ENCODE data around the gene CUL2.
"Not testable (repeated sequence)": the region's sequence is repeated elsewhere in the genome, so short reads cannot be mapped to it uniquely, and the experiment has no call there.

GRCh38 chr10:34973121-34973520 is 117.0 kb downstream of the CUL2 start:
- TF ChIP-seq ZNF274 (IDR thresholded peaks at IDR 0.05; ENCODE audit: low read length); ZNF274 (tag by site-specific recombination; IDR thresholded peaks at IDR 0.05; ENCODE audit: borderline replicate concordance); ZNF660 (tag by site-specific recombination; IDR thresholded peaks at IDR 0.05); ZNF561 (tag by site-specific recombination; IDR thresholded peaks at IDR 0.05; ENCODE audit: borderline replicate concordance); ZNF529 (tag by site-specific recombination; IDR thresholded peaks at IDR 0.05; ENCODE audit: insufficient replicate concordance); ZNF785 (tag by site-specific recombination; IDR thresholded peaks at IDR 0.05); MYNN (tag by site-specific recombination; IDR thresholded peaks at IDR 0.05; ENCODE audit: borderline replicate concordance); TCF7L2 (IDR thresholded peaks at IDR 0.05; ENCODE audit: borderline replicate concordance, low read depth, low read length); ZNF362 (tag by site-specific recombination; IDR thresholded peaks at IDR 0.05); ZNF146 (tag by site-specific recombination; IDR thresholded peaks at IDR 0.05); YY1 (tag by site-specific recombination; IDR thresholded peaks at IDR 0.05): not testable (repeated sequence)
- TF ChIP-seq, protein P1, sequence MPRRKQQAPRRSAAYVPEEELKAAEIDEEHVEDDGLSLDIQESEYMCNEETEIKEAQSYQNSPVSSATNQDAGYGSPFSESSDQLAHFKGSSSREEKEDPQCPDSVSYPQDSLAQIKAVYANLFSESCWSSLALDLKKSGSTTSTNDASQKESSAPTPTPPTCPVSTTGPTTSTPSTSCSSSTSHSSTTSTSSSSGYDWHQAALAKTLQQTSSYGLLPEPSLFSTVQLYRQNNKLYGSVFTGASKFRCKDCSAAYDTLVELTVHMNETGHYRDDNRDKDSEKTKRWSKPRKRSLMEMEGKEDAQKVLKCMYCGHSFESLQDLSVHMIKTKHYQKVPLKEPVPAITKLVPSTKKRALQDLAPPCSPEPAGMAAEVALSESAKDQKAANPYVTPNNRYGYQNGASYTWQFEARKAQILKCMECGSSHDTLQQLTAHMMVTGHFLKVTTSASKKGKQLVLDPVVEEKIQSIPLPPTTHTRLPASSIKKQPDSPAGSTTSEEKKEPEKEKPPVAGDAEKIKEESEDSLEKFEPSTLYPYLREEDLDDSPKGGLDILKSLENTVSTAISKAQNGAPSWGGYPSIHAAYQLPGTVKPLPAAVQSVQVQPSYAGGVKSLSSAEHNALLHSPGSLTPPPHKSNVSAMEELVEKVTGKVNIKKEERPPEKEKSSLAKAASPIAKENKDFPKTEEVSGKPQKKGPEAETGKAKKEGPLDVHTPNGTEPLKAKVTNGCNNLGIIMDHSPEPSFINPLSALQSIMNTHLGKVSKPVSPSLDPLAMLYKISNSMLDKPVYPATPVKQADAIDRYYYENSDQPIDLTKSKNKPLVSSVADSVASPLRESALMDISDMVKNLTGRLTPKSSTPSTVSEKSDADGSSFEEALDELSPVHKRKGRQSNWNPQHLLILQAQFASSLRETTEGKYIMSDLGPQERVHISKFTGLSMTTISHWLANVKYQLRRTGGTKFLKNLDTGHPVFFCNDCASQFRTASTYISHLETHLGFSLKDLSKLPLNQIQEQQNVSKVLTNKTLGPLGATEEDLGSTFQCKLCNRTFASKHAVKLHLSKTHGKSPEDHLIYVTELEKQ (tag by site-specific recombination; IDR thresholded peaks at IDR 0.05; ENCODE audit: borderline replicate concordance) = not testable (repeated sequence)
- TF ChIP-seq, protein P2, sequence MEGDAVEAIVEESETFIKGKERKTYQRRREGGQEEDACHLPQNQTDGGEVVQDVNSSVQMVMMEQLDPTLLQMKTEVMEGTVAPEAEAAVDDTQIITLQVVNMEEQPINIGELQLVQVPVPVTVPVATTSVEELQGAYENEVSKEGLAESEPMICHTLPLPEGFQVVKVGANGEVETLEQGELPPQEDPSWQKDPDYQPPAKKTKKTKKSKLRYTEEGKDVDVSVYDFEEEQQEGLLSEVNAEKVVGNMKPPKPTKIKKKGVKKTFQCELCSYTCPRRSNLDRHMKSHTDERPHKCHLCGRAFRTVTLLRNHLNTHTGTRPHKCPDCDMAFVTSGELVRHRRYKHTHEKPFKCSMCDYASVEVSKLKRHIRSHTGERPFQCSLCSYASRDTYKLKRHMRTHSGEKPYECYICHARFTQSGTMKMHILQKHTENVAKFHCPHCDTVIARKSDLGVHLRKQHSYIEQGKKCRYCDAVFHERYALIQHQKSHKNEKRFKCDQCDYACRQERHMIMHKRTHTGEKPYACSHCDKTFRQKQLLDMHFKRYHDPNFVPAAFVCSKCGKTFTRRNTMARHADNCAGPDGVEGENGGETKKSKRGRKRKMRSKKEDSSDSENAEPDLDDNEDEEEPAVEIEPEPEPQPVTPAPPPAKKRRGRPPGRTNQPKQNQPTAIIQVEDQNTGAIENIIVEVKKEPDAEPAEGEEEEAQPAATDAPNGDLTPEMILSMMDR (tag by site-specific recombination; IDR thresholded peaks at IDR 0.05) = not testable (repeated sequence)

Measured in HEK293 (cell line).